ENCODE measurements around the gene FAM83F.

Gene FAM83F

GRCh38 chr22:39994041-39994565 lies 651 bp upstream of the FAM83F start:
- no peak overlapping the region for H3K27ac Mint-ChIP-seq
- H3K4me3 Mint-ChIP-seq: peak overlapping the region; percentile 21
- ATAC-seq (ENCODE audit: low read depth) (peak; percentile 32), DNase-seq (ENCODE audit: low spot score in 2 of 2) (no peak)
- peaks cover 16% of the 10 kb centered on the region for H3K27me3 Mint-ChIP-seq
- H3K9me3 Mint-ChIP-seq: no peaks in the 10 kb centered on the region
- H3K36me3 Mint-ChIP-seq: no peaks in the 10 kb centered on the region
- no peaks in the 10 kb centered on the region for H3K4me1 Mint-ChIP-seq

GRCh38 chr22:39995393-39996252 lies 869 bp downstream of the FAM83F start:
- ATAC-seq (ENCODE audit: low read depth): no peak
- DNase-seq (ENCODE audit: low spot score in 2 of 2): peak in 1 of 2 donors; percentile 21
- Mint-ChIP-seq H3K36me3 (no peaks in the 10 kb centered on the region), H3K9me3 (no peaks in the 10 kb centered on the region), H3K4me3 (no peak overlapping the region), H3K4me1 (no peaks in the 10 kb centered on the region), H3K27me3 (peaks cover 19% of the 10 kb centered on the region), H3K27ac (no peak overlapping the region)

GRCh38 chr22:39996732-39997131 lies 2.0 kb downstream of the FAM83F start:
- no peak overlapping the region for H3K4me3 Mint-ChIP-seq
- H3K27ac Mint-ChIP-seq: no peak overlapping the region
- no peaks in the 10 kb centered on the region for H3K4me1 Mint-ChIP-seq
- no peaks in the 10 kb centered on the region for H3K9me3 Mint-ChIP-seq
- no peaks in the 10 kb centered on the region for H3K36me3 Mint-ChIP-seq
- peaks cover 19% of the 10 kb centered on the region for H3K27me3 Mint-ChIP-seq
- DNase-seq (ENCODE audit: low spot score in 2 of 2) (no peak), ATAC-seq (ENCODE audit: low read depth) (no peak)

- Mint-ChIP-seq H3K9me3 (no peaks in the 10 kb centered on the region), H3K4me3 (no peak overlapping the region), H3K36me3 (no peaks in the 10 kb centered on the region), H3K4me1 (no peaks in the 10 kb centered on the region), H3K27me3 (peaks cover 19% of the 10 kb centered on the region), H3K27ac (no peak overlapping the region)
- no peak for ATAC-seq (ENCODE audit: low read depth)
- no peak for DNase-seq (ENCODE audit: low spot score in 2 of 2)
Observed at GRCh38 chr22:39997421-39997820, 2.7 kb downstream of the FAM83F start.

GRCh38 chr22:39997939-39998726 lies 3.4 kb downstream of the FAM83F start:
- Mint-ChIP-seq H3K27me3 (peaks cover 20% of the 10 kb centered on the region), H3K4me3 (no peak overlapping the region), H3K36me3 (no peaks in the 10 kb centered on the region), H3K27ac (no peak overlapping the region), H3K9me3 (no peaks in the 10 kb centered on the region), H3K4me1 (no peaks in the 10 kb centered on the region)
- no peak for ATAC-seq (ENCODE audit: low read depth)
- DNase-seq (ENCODE audit: low spot score in 2 of 2): no peak

- H3K27ac Mint-ChIP-seq: no peak overlapping the region
- no peaks in the 10 kb centered on the region for H3K4me1 Mint-ChIP-seq
- peaks cover 14% of the 10 kb centered on the region for H3K27me3 Mint-ChIP-seq
- H3K36me3 Mint-ChIP-seq: no peaks in the 10 kb centered on the region
- no peak overlapping the region for H3K4me3 Mint-ChIP-seq
- no peaks in the 10 kb centered on the region for H3K9me3 Mint-ChIP-seq
- DNase-seq (ENCODE audit: low spot score in 2 of 2): no peak
- no peak for ATAC-seq (ENCODE audit: low read depth)
Observed at GRCh38 chr22:39999144-39999757, 4.5 kb downstream of the FAM83F start.

- ATAC-seq (ENCODE audit: low read depth): no peak
- no peaks in the 10 kb centered on the region for H3K9me3 Mint-ChIP-seq
- peaks cover 17% of the 10 kb centered on the region for H3K27me3 Mint-ChIP-seq
- no peak overlapping the region for H3K27ac Mint-ChIP-seq
- H3K4me1 Mint-ChIP-seq: no peaks in the 10 kb centered on the region
- no peaks in the 10 kb centered on the region for H3K36me3 Mint-ChIP-seq
- no peak for DNase-seq (ENCODE audit: low spot score in 2 of 2)
- H3K4me3 Mint-ChIP-seq: no peak overlapping the region
Observed at GRCh38 chr22:40000171-40000570, 5.4 kb downstream of the FAM83F start.

GRCh38 chr22:40001106-40001505 lies 6.4 kb downstream of the FAM83F start:
- DNase-seq (ENCODE audit: low spot score in 2 of 2): no peak
- no peak for ATAC-seq (ENCODE audit: low read depth)
- Mint-ChIP-seq H3K4me3 (no peak overlapping the region), H3K27me3 (peaks cover 17% of the 10 kb centered on the region), H3K4me1 (no peaks in the 10 kb centered on the region), H3K36me3 (no peaks in the 10 kb centered on the region), H3K27ac (no peak overlapping the region), H3K9me3 (no peaks in the 10 kb centered on the region)

GRCh38 chr22:40001800-40002577 lies 7.2 kb downstream of the FAM83F start:
- Mint-ChIP-seq H3K27me3 (peaks cover 17% of the 10 kb centered on the region), H3K27ac (no peak overlapping the region), H3K4me1 (no peaks in the 10 kb centered on the region), H3K36me3 (no peaks in the 10 kb centered on the region), H3K4me3 (no peak overlapping the region), H3K9me3 (no peaks in the 10 kb centered on the region)
- DNase-seq (ENCODE audit: low spot score in 2 of 2) (no peak), ATAC-seq (ENCODE audit: low read depth) (no peak)

GRCh38 chr22:40002935-40003715 lies 8.4 kb downstream of the FAM83F start:
- H3K27me3 Mint-ChIP-seq: peaks cover 18% of the 10 kb centered on the region
- DNase-seq (ENCODE audit: low spot score in 2 of 2): no peak
- peaks cover 3% of the 10 kb centered on the region for H3K4me1 Mint-ChIP-seq
- no peak overlapping the region for H3K4me3 Mint-ChIP-seq
- no peak for ATAC-seq (ENCODE audit: low read depth)
- no peak overlapping the region for H3K27ac Mint-ChIP-seq
- H3K36me3 Mint-ChIP-seq: peaks cover 2% of the 10 kb centered on the region
- no peaks in the 10 kb centered on the region for H3K9me3 Mint-ChIP-seq

GRCh38 chr22:40004836-40005235 lies 10.1 kb downstream of the FAM83F start:
- DNase-seq (ENCODE audit: low spot score in 2 of 2) (no peak), ATAC-seq (ENCODE audit: low read depth) (no peak)
- H3K9me3 Mint-ChIP-seq: no peaks in the 10 kb centered on the region
- peaks cover 3% of the 10 kb centered on the region for H3K4me1 Mint-ChIP-seq
- no peak overlapping the region for H3K4me3 Mint-ChIP-seq
- no peak overlapping the region for H3K27ac Mint-ChIP-seq
- peaks cover 2% of the 10 kb centered on the region for H3K36me3 Mint-ChIP-seq
- H3K27me3 Mint-ChIP-seq: peaks cover 25% of the 10 kb centered on the region

GRCh38 chr22:40006641-40007040 lies 11.9 kb downstream of the FAM83F start:
- no peak overlapping the region for H3K4me3 Mint-ChIP-seq
- H3K27me3 Mint-ChIP-seq: peaks cover 25% of the 10 kb centered on the region
- peaks cover 2% of the 10 kb centered on the region for H3K36me3 Mint-ChIP-seq
- DNase-seq (ENCODE audit: low spot score in 2 of 2): no peak
- no peak for ATAC-seq (ENCODE audit: low read depth)
- no peaks in the 10 kb centered on the region for H3K9me3 Mint-ChIP-seq
- peaks cover 3% of the 10 kb centered on the region for H3K4me1 Mint-ChIP-seq
- no peak overlapping the region for H3K27ac Mint-ChIP-seq

Measured in memory B cell (primary cell).